H1 (cell line): ENCODE measurements around the gene ZNF212. TPM values are rescaled to one million over a fixed set of nuclear protein-coding genes. Genes with fewer than 3 reads are reported as not detected.

Experiments
- CTCF ChIA-PET: fragments of 300-600 bp; sonication (Branson Sonifier 250); formaldehyde crosslinking; loops from one replicate; lab custom pipeline; 2021; ENCODE audit not compliant: partially characterized antibody; lab: Charles Lee
- POLR2A ChIA-PET: fragments of 300-600 bp; sonication (Branson Sonifier 250); formaldehyde crosslinking; loops from one replicate; lab custom pipeline; 2021; ENCODE audit warnings: inconsistent platforms; ENCODE audit not compliant: partially characterized antibody; lab: Charles Lee
- DNase-seq, 2 experiments: peaks; one replicate each; pipeline versions ENCODE4 v3.0.0 to v3.0.0-alpha.2; 2010 to 2022; ENCODE audit warnings: low spot score in 2 of 2, low read depth in 1 of 2, mixed read lengths in 1 of 2
- FAIRE-seq: peaks from 2 replicates; lab custom pipeline; 2011; peaks lifted over from hg19 to GRCh38; lab: Jason Lieb, UNC
- H2AFZ ChIP-seq: 2 replicates; pipeline ENCODE4 v1.8.1; 2012; ENCODE audit warnings: low read length, inconsistent platforms
- H2AK5ac ChIP-seq: 2 replicates; pipeline ENCODE4 v1.6.1; 2013; ENCODE audit warnings: low read depth, low read length
- H2BK120ac ChIP-seq: replicated peaks from 2 replicates; pipeline ENCODE3; 2013; ENCODE audit warnings: low read depth, low read length, inconsistent platforms
- H2BK12ac ChIP-seq: 2 replicates; pipeline ENCODE4 v1.6.1; 2013; ENCODE audit warnings: low read depth, low read length
- H2BK15ac ChIP-seq: 2 replicates; pipeline ENCODE4 v1.6.1; 2013; ENCODE audit warnings: low read length
- H2BK20ac ChIP-seq: 2 replicates; pipeline ENCODE4 v1.6.1; 2013; ENCODE audit warnings: low read length
- H2BK5ac ChIP-seq: 2 replicates; pipeline ENCODE4 v1.6.1; 2013; ENCODE audit warnings: low read depth, low read length
- H3K14ac ChIP-seq: 2 replicates; pipeline ENCODE4 v1.6.1; 2013; ENCODE audit warnings: inconsistent platforms; ENCODE audit not compliant: insufficient read length
- H3K18ac ChIP-seq: 2 replicates; pipeline ENCODE4 v1.6.1; 2013; ENCODE audit warnings: low read length; ENCODE audit errors: extremely low read depth
- H3K23ac ChIP-seq: 2 replicates; pipeline ENCODE4 v1.6.1; 2013; ENCODE audit warnings: inconsistent platforms; ENCODE audit not compliant: insufficient read length
- H3K23me2 ChIP-seq: 2 replicates; pipeline ENCODE4 v1.6.1; 2013; ENCODE audit warnings: low read depth, low read length
- H3K27ac ChIP-seq: 2 replicates; pipeline ENCODE4 v1.6.1; 2011; ENCODE audit warnings: low read depth, low read length, inconsistent platforms
- H3K27me3 ChIP-seq, 4 experiments: replicated peaks in 1 of 4; 1 replicate in 1 of 4; 2 replicates in 3 of 4; pipeline versions ENCODE4 v1.6.1 to v1.8.1; 2011 to 2013; ENCODE audit warnings: low read length in 3 of 4, mild to moderate bottlenecking in 3 of 4, inconsistent platforms in 2 of 4, mixed read lengths in 2 of 4, moderate library complexity in 1 of 4; ENCODE audit not compliant: control insufficient read depth in 3 of 4, insufficient read depth in 3 of 4; ENCODE audit errors: extremely low read depth in 1 of 4
- H3K36me3 ChIP-seq, 4 experiments: 2 replicates each; pipeline versions ENCODE4 v1.6.1 to v1.8.1; 2011 to 2013; ENCODE audit warnings: mild to moderate bottlenecking in 4 of 4, low read length in 3 of 4, moderate library complexity in 2 of 4, control low read depth in 1 of 4, inconsistent platforms in 1 of 4; ENCODE audit not compliant: insufficient read depth in 4 of 4, control insufficient read depth in 2 of 4
- H3K4ac ChIP-seq: replicated peaks from 2 replicates; pipeline ENCODE3; 2013; ENCODE audit warnings: low read length, low read depth, mixed read lengths, inconsistent platforms; ENCODE audit not compliant: insufficient read length
- H3K4me1 ChIP-seq, 4 experiments: replicated peaks in 1 of 4; 1 replicate in 1 of 4; 2 replicates in 3 of 4; pipeline versions ENCODE4 v1.6.1 to v1.8.1; 2011 to 2013; ENCODE audit warnings: low read length in 3 of 4, inconsistent platforms in 2 of 4, mixed read lengths in 1 of 4; ENCODE audit not compliant: insufficient read depth in 4 of 4, control insufficient read depth in 3 of 4
- H3K4me2 ChIP-seq, 2 experiments: 2 replicates each; pipeline versions ENCODE4 v1.6.1 to v1.8.1; 2011 to 2013; ENCODE audit warnings: low read depth in 2 of 2, low read length in 2 of 2, control low read depth in 1 of 2, inconsistent platforms in 1 of 2, mild to moderate bottlenecking in 1 of 2; ENCODE audit not compliant: insufficient read depth in 1 of 2
- H3K4me3 ChIP-seq, 4 experiments: fragments of 200-600, 300-600 bp in 1 of 4; sonication (generic), shearing (Covaris generic), sonication (Bioruptor Twin) in 1 of 4; 2 replicates each; pipeline versions ENCODE4 v1.5.1 to v1.8.1; 2011 to 2016; ENCODE audit warnings: low read length in 4 of 4, low read depth in 3 of 4, control low read depth in 2 of 4, inconsistent platforms in 2 of 4, mild to moderate bottlenecking in 2 of 4, mixed read lengths in 1 of 4, moderate library complexity in 1 of 4; ENCODE audit not compliant: insufficient read depth in 2 of 4; ENCODE audit errors: extremely low read depth in 1 of 4
- H3K56ac ChIP-seq: replicated peaks from 2 replicates; pipeline ENCODE3; 2013; ENCODE audit warnings: low read depth, mild to moderate bottlenecking, mixed read lengths, low read length, inconsistent platforms; ENCODE audit not compliant: insufficient read length
- H3K79me1 ChIP-seq: 2 replicates; pipeline ENCODE4 v1.6.1; 2013; ENCODE audit warnings: low read depth, low read length, control low read depth
- H3K79me2 ChIP-seq, 2 experiments: 2 replicates each; pipeline versions ENCODE4 v1.6.1 to v1.8.1; 2012 to 2013; ENCODE audit warnings: low read length in 2 of 2, mild to moderate bottlenecking in 2 of 2, inconsistent platforms in 1 of 2; ENCODE audit not compliant: insufficient read depth in 2 of 2, control insufficient read depth in 1 of 2
- H3K9ac ChIP-seq, 4 experiments: replicated peaks in 1 of 4; 1 replicate in 1 of 4; 2 replicates in 3 of 4; pipeline versions ENCODE4 v1.6.1 to v1.8.1; 2011 to 2013; ENCODE audit warnings: low read depth in 3 of 4, low read length in 3 of 4, control low read depth in 2 of 4, mild to moderate bottlenecking in 2 of 4, moderate library complexity in 2 of 4, inconsistent platforms in 1 of 4; ENCODE audit errors: extremely low read depth in 1 of 4
- H3K9me3 ChIP-seq, 2 experiments: 2 replicates each; pipeline versions ENCODE4 v1.6.1 to v1.8.1; 2012 to 2013; ENCODE audit warnings: mild to moderate bottlenecking in 2 of 2, moderate library complexity in 2 of 2, control low read depth in 1 of 2, inconsistent platforms in 1 of 2, low read depth in 1 of 2, low read length in 1 of 2, mixed read lengths in 1 of 2; ENCODE audit not compliant: insufficient read depth in 2 of 2
- H4K20me1 ChIP-seq, 2 experiments: replicated peaks in 1 of 2; 2 replicates each; pipeline versions ENCODE3 to v1.8.1; 2011 to 2013; ENCODE audit warnings: inconsistent platforms in 2 of 2, low read length in 2 of 2, mild to moderate bottlenecking in 1 of 2; ENCODE audit not compliant: insufficient read depth in 2 of 2, control insufficient read depth in 1 of 2
- H4K5ac ChIP-seq: 2 replicates; pipeline ENCODE4 v1.6.1; 2013; ENCODE audit warnings: low read length, low read depth, mixed read lengths, inconsistent platforms; ENCODE audit not compliant: insufficient read length
- H4K8ac ChIP-seq: 2 replicates; pipeline ENCODE4 v1.8.0; 2013; ENCODE audit warnings: mild to moderate bottlenecking, moderate library complexity, low read length, inconsistent platforms; ENCODE audit not compliant: insufficient read depth; ENCODE audit errors: extremely low read depth
- H4K91ac ChIP-seq: replicated peaks from 2 replicates; pipeline ENCODE3; 2013; ENCODE audit warnings: low read length, mixed read lengths, inconsistent platforms; ENCODE audit not compliant: insufficient read length
- BACH1 ChIP-seq: IDR thresholded peaks from 2 replicates; pipeline ENCODE4 v1.6.1; 2012; ENCODE audit warnings: low read length, improper control_type of control experiment
- PHF8 ChIP-seq: fragments of 200-600 bp; sonication (generic); conservative IDR thresholded peaks from 2 replicates; pipeline ENCODE4 v1.7.1; 2012; ENCODE audit warnings: low read depth, mild to moderate bottlenecking, inconsistent platforms, low read length, moderate library complexity
- POLR2A ChIP-seq, 2 experiments: IDR thresholded peaks; 1 replicate in 1 of 2; 2 replicates in 1 of 2; pipeline ENCODE4 v1.6.1; 2011; ENCODE audit warnings: low read depth in 2 of 2, low read length in 2 of 2, mild to moderate bottlenecking in 2 of 2; ENCODE audit errors: control extremely low read depth in 1 of 2
- SRF ChIP-seq: IDR thresholded peaks from 2 replicates; pipeline ENCODE4 v1.6.1; 2011; ENCODE audit warnings: mild to moderate bottlenecking, low read depth, low read length, moderate library complexity
- TAF7 ChIP-seq: optimal IDR thresholded peaks from 2 replicates; pipeline ENCODE3; 2011; ENCODE audit warnings: low read depth, mild to moderate bottlenecking, inconsistent platforms, low read length, moderate library complexity, borderline replicate concordance
- WGBS, 2 experiments: shearing (Covaris generic) in 1 of 2; methylation state at CpG; one replicate each; pipeline versions ENCODE4 v1.1.6 to v1.1.7; 2013 to 2015; ENCODE audit warnings: low lambda C conversion rate in 2 of 2, mixed read lengths in 2 of 2, inconsistent platforms in 1 of 2, low coverage in 1 of 2, missing lambda C conversion rate in 1 of 2; ENCODE audit not compliant: insufficient replicate concordance in 2 of 2, insufficient coverage in 1 of 2, insufficient read length in 1 of 2; ENCODE audit errors: extremely low coverage in 1 of 2, missing lambda C conversion rate in 1 of 2; 5-methylcytosine and 5-hydroxymethylcytosine counted together
- polyA plus RNA-seq, 7 experiments: library from polyadenylated mRNA; depleted of rRNA in 3 of 7; stranded (reverse) in 5 of 7; unstranded in 2 of 7; fragments of >200 nt in 5 of 7; fragments of 200-250 nt in 2 of 7; gene quantifications; 1 replicate in 5 of 7; 2 replicates in 1 of 7; 4 replicates in 1 of 7; pipeline versions ENCODE4 v1.2.1 to v1.2.3, GENCODE V29; 2011 to 2013; ENCODE audit warnings: missing spikeins in 2 of 7, mixed read lengths in 2 of 7
- total RNA-seq: library from RNA; stranded (reverse); fragmentation: NEBNext Ultra II Directional; extraction: Animal tissue kit (Norgen Biotek cat#: 25700); gene quantifications from 2 replicates; pipeline ENCODE4 v1.2.1, GENCODE V29; 2021

ZNF212 gene
- total and polyA plus RNA-seq, 2 of the 8 experiments (the other 6 are each of a cell fraction or from before 2014, with no cell fraction given): 6.7 to 19.3 TPM

- H3K56ac ChIP-seq: no peak overlapping the region
- no peaks in the 10 kb centered on the region for H3K27me3 ChIP-seq
- no peak overlapping the region for H3K4me3 ChIP-seq
- no peak for TF ChIP-seq PHF8
- no peak for TF ChIP-seq TAF7
- no peak for TF ChIP-seq POLR2A (IDR thresholded peaks at IDR 0.05; ENCODE audit: control extremely low read depth in 1 of 2, low read depth in 2 of 2, low read length in 2 of 2)
- TF ChIP-seq SRF: no peak
- no peak for TF ChIP-seq BACH1
- no peak overlapping the region for H3K18ac ChIP-seq
- no peaks in the 10 kb centered on the region for H3K23me2 ChIP-seq
- WGBS, 2 experiments: 87% methylated on average over 10 of the region's 10 CpGs; no CpG with 5 or more reads in 1 of the 2 experiments
- peaks cover 7 to 62% (median 29%) of the 10 kb centered on the region in 4 experiments for H3K36me3 ChIP-seq
- H3K79me1 ChIP-seq: peaks cover 2% of the 10 kb centered on the region
- no peak overlapping the region for H2AK5ac ChIP-seq
- H4K20me1 ChIP-seq: peaks cover 0 to 7% of the 10 kb centered on the region in 2 experiments
- no peak overlapping the region for H3K4me2 ChIP-seq
- no peak overlapping the region for H2BK12ac ChIP-seq
- H4K91ac ChIP-seq: no peak overlapping the region
- H2BK15ac ChIP-seq: no peak overlapping the region
- ChIA-PET POLR2A (interaction anchor here (0.8 to 2.3 kb wide), 5 partner anchors 9 to 23 kb away, joined by 3 to 6 read pairs (median 5); partner anchors contain the start of gene ZNF282), CTCF (interaction anchor here (0.6 to 1.8 kb wide), 5 partner anchors 8 to 325 kb away, joined by 3 to 9 read pairs (median 3); no protein-coding TSS in a partner anchor)
- no peaks in the 10 kb centered on the region for H3K4me1 ChIP-seq
- no peaks in the 10 kb centered on the region for H3K9me3 ChIP-seq
- H3K79me2 ChIP-seq: no peaks in the 10 kb centered on the region
- H4K5ac ChIP-seq: no peak overlapping the region
- no peak overlapping the region for H2BK5ac ChIP-seq
- H2AFZ ChIP-seq: no peak overlapping the region
- no peak overlapping the region for H3K23ac ChIP-seq
- H2BK120ac ChIP-seq: no peak overlapping the region
- no peak overlapping the region for H4K8ac ChIP-seq
- FAIRE-seq: no peak
- H3K14ac ChIP-seq: no peak overlapping the region
- 0 out of 2 replicates have a peak overlapping the region, but pooled peaks have one; percentile 56 for H2BK20ac ChIP-seq
- no peak overlapping the region for H3K4ac ChIP-seq
- H3K9ac ChIP-seq: no peak overlapping the region
- no peak for DNase-seq
- no peak overlapping the region for H3K27ac ChIP-seq
Measured at GRCh38 chr7:149218469-149219420, 20.7 kb upstream of the ZNF212 start.
